IMR-90 (cell line): ENCODE measurements around the gene GABRB2. TPM values are rescaled to one million over a fixed set of nuclear protein-coding genes. Genes with fewer than 3 reads are reported as not detected.

Experiments
- ATAC-seq: fragments of 200-7000 bp; cut with Tn5 transposase; 2 replicates; pipeline ENCODE4 v1.9.1; 2020; ENCODE audit warnings: low read depth, mild to moderate bottlenecking, moderate library complexity
- BruUV-seq: library from RNA; stranded (reverse); fragments of 400-500 nt; replicated peaks from 2 replicates; lab custom pipeline; 2021; lab: Mats Ljungman, UMichigan
- CTCF ChIA-PET: fragments of 300-600 bp; formaldehyde crosslinking; extraction: SDS; loops from one replicate; lab custom pipeline; 2021; ENCODE audit warnings: antibody characterized with exemption; lab: Yijun Ruan, JAX
- POLR2A ChIA-PET: fragments of 300-600 bp; sonication (Branson Sonifier 250); formaldehyde crosslinking; loops from one replicate; lab custom pipeline; 2022; ENCODE audit warnings: antibody characterized with exemption; ENCODE audit not compliant: unreplicated experiment; lab: Charles Lee
- DNase-seq: peaks from one replicate; pipeline ENCODE4 v3.0.0; 2013
- H2AFZ ChIP-seq: replicated peaks from 2 replicates; pipeline ENCODE3; 2013; ENCODE audit warnings: low read length, mild to moderate bottlenecking; ENCODE audit not compliant: poor library complexity
- H2AK5ac ChIP-seq: 2 replicates; pipeline ENCODE4 v1.6.1; 2013; ENCODE audit warnings: low read depth, low read length, inconsistent platforms
- H2AK9ac ChIP-seq: replicated peaks from 2 replicates; pipeline ENCODE3; 2013; ENCODE audit warnings: mild to moderate bottlenecking, low read depth, low read length, moderate library complexity; ENCODE audit not compliant: poor library complexity
- H2BK120ac ChIP-seq: 2 replicates; pipeline ENCODE4 v1.6.1; 2013; ENCODE audit warnings: low read depth, low read length, inconsistent platforms
- H2BK15ac ChIP-seq: 3 replicates; pipeline ENCODE4 v1.6.1; 2013; ENCODE audit warnings: low read depth, low read length, inconsistent platforms
- H2BK20ac ChIP-seq: 2 replicates; pipeline ENCODE4 v1.6.1; 2013; ENCODE audit warnings: low read depth, mild to moderate bottlenecking, inconsistent platforms, low read length, moderate library complexity
- H2BK5ac ChIP-seq: 2 replicates; pipeline ENCODE4 v1.6.1; 2013; ENCODE audit warnings: mild to moderate bottlenecking, low read depth, low read length, inconsistent platforms; ENCODE audit not compliant: poor library complexity, severe bottlenecking
- H3K14ac ChIP-seq: replicated peaks from 2 replicates; pipeline ENCODE4 v1.6.1; 2013; ENCODE audit warnings: low read depth, low read length, inconsistent platforms
- H3K18ac ChIP-seq: 2 replicates; pipeline ENCODE4 v1.6.1; 2013; ENCODE audit warnings: low read depth, low read length, control low read depth
- H3K23ac ChIP-seq: 2 replicates; pipeline ENCODE4 v1.6.1; 2013; ENCODE audit warnings: low read depth, low read length, inconsistent platforms
- H3K27ac ChIP-seq: 2 replicates; pipeline ENCODE4 v1.5.1; 2013; ENCODE audit warnings: mild to moderate bottlenecking, control low read depth, low read length; ENCODE audit not compliant: insufficient read depth
- H3K27me3 ChIP-seq: 2 replicates; pipeline ENCODE4 v1.6.1; 2013; ENCODE audit warnings: low read length; ENCODE audit not compliant: control insufficient read depth, insufficient read depth
- H3K36me3 ChIP-seq: 2 replicates; pipeline ENCODE4 v1.6.1; 2013; ENCODE audit warnings: low read length, mixed read lengths; ENCODE audit not compliant: control insufficient read depth, insufficient read depth
- H3K4ac ChIP-seq: 2 replicates; pipeline ENCODE4 v1.6.1; 2013; ENCODE audit warnings: low read depth, low read length, inconsistent platforms
- H3K4me1 ChIP-seq: 2 replicates; pipeline ENCODE4 v1.6.1; 2013; ENCODE audit warnings: low read length, mixed read lengths; ENCODE audit not compliant: control insufficient read depth, insufficient read depth
- H3K4me2 ChIP-seq: 2 replicates; pipeline ENCODE4 v1.6.1; 2013; ENCODE audit warnings: low read depth, mild to moderate bottlenecking, control low read depth, low read length, moderate library complexity
- H3K4me3 ChIP-seq: 2 replicates; pipeline ENCODE4 v1.5.1; 2013; ENCODE audit warnings: low read depth, mild to moderate bottlenecking, control low read depth, low read length, moderate library complexity; ENCODE audit not compliant: insufficient read depth
- H3K56ac ChIP-seq: 2 replicates; pipeline ENCODE4 v1.6.1; 2013; ENCODE audit warnings: low read length, inconsistent platforms; ENCODE audit not compliant: insufficient read depth; ENCODE audit errors: extremely low read depth
- H3K79me1 ChIP-seq, 2 experiments: 2 replicates each; pipeline ENCODE4 v1.6.1; 2013; ENCODE audit warnings: low read length in 2 of 2, inconsistent platforms in 1 of 2, low read depth in 1 of 2
- H3K9ac ChIP-seq: 2 replicates; pipeline ENCODE4 v1.6.1; 2013; ENCODE audit warnings: low read depth, low read length, control low read depth
- H3K9me1 ChIP-seq: 2 replicates; pipeline ENCODE4 v1.6.1; 2013; ENCODE audit warnings: low read length, inconsistent platforms; ENCODE audit not compliant: insufficient read depth
- H3K9me3 ChIP-seq: 2 replicates; pipeline ENCODE4 v1.6.1; 2013; ENCODE audit warnings: low read length; ENCODE audit not compliant: control insufficient read depth, insufficient read depth
- H4K20me1 ChIP-seq: 2 replicates; pipeline ENCODE4 v1.6.1; 2013; ENCODE audit warnings: low read length, inconsistent platforms; ENCODE audit not compliant: insufficient read depth
- H4K5ac ChIP-seq: 2 replicates; pipeline ENCODE4 v1.6.1; 2013; ENCODE audit warnings: mild to moderate bottlenecking, low read depth, low read length, control low read depth
- H4K8ac ChIP-seq, 2 experiments: 2 replicates each; pipeline ENCODE4 v1.6.1; 2013; ENCODE audit warnings: low read depth in 2 of 2, low read length in 2 of 2, control low read depth in 1 of 2, inconsistent platforms in 1 of 2
- H4K91ac ChIP-seq: 2 replicates; pipeline ENCODE4 v1.6.1; 2013; ENCODE audit warnings: low read depth, low read length, inconsistent platforms; ENCODE audit not compliant: insufficient read depth
- BHLHE40 ChIP-seq: fragments of 150-350 bp; IDR thresholded peaks from 2 replicates; pipeline ENCODE4 v1.6.1; 2016; ENCODE audit warnings: mild to moderate bottlenecking, low read depth, low read length
- CEBPB ChIP-seq: IDR thresholded peaks from 2 replicates; pipeline ENCODE4 v1.6.1; 2012; ENCODE audit warnings: low read depth, low read length, improper control_type of control experiment
- MXI1 ChIP-seq: IDR thresholded peaks from 2 replicates; pipeline ENCODE4 v1.6.1; 2012; ENCODE audit warnings: low read depth, mild to moderate bottlenecking, low read length, moderate library complexity, borderline replicate concordance
- RCOR1 ChIP-seq: IDR thresholded peaks from 2 replicates; pipeline ENCODE4 v1.6.1; 2012; ENCODE audit warnings: mild to moderate bottlenecking, low read length, improper control_type of control experiment; ENCODE audit not compliant: insufficient replicate concordance
- RFX5 ChIP-seq: IDR thresholded peaks from 2 replicates; pipeline ENCODE4 v1.8.0; 2012; ENCODE audit warnings: low read depth, mild to moderate bottlenecking, low read length, moderate library complexity
- SMC3 ChIP-seq: fragments of 150-350 bp; IDR thresholded peaks from 2 replicates; pipeline ENCODE4 v1.6.1; 2016; ENCODE audit warnings: low read depth, mild to moderate bottlenecking, antibody characterized with exemption, low read length, moderate library complexity
- WGBS, 2 experiments: methylation state at CpG; one replicate each; pipeline versions ENCODE4 v1.1.5 to v1.1.7; 2013; ENCODE audit warnings: missing lambda C conversion rate in 2 of 2; ENCODE audit not compliant: insufficient read length in 1 of 2; ENCODE audit errors: extremely low coverage in 2 of 2; 5-methylcytosine and 5-hydroxymethylcytosine counted together
- dilution Hi-C: fragments of 300-500 bp; cut with HindIII; formaldehyde crosslinking; loops from one replicate; pipeline ENCODE4 v1.14.3; 2018; ENCODE audit warnings: low sequenced_read_pairs; ENCODE audit not compliant: unreplicated experiment
- in situ Hi-C: fragments of 300-500 bp; cut with MboI; formaldehyde crosslinking; loops from 3 replicates; pipeline ENCODE4 v1.14.3; 2019; ENCODE audit warnings: low sequenced_read_pairs, inconsistent platforms, mixed read lengths
- intact Hi-C: fragments of 100-400 bp; cut with micrococcal nuclease; formaldehyde crosslinking; loops from 2 replicates; pipeline ENCODE4 v1.10.0; 2022
- polyA plus RNA-seq, 3 experiments: library from polyadenylated mRNA; depleted of rRNA; stranded (reverse); fragments of >200 nt; gene quantifications; 2 replicates each; pipeline ENCODE4 v1.2.3, GENCODE V29; 2012; ENCODE audit warnings: low replicate concordance in 1 of 3
- total RNA-seq: library from RNA; depleted of rRNA; stranded (reverse); fragments of >200 nt; gene quantifications from 2 replicates; pipeline ENCODE4 v1.2.3, GENCODE V29; 2012
- TF ChIP-seq, protein P1 (sequence below): fragments of 150-350 bp; IDR thresholded peaks from 2 replicates; pipeline ENCODE4 v1.6.1; 2016; ENCODE audit warnings: low read depth, mild to moderate bottlenecking, low read length, moderate library complexity, borderline replicate concordance
- TF ChIP-seq, protein P2 (sequence below): conservative IDR thresholded peaks from 2 replicates; pipeline ENCODE4 v1.5.1; 2012; ENCODE audit warnings: mild to moderate bottlenecking, low read depth, low read length, improper control_type of control experiment
- TF ChIP-seq, protein P3 (sequence below): fragments of 150-350 bp; IDR thresholded peaks from 2 replicates; pipeline ENCODE4 v1.6.1; 2017; ENCODE audit warnings: mild to moderate bottlenecking, antibody characterized with exemption, low read length, low read depth

Gene GABRB2
- total and polyA plus RNA-seq, 2 of the 4 experiments (the other 2 are of a cell fraction), result not detected

DNA sequence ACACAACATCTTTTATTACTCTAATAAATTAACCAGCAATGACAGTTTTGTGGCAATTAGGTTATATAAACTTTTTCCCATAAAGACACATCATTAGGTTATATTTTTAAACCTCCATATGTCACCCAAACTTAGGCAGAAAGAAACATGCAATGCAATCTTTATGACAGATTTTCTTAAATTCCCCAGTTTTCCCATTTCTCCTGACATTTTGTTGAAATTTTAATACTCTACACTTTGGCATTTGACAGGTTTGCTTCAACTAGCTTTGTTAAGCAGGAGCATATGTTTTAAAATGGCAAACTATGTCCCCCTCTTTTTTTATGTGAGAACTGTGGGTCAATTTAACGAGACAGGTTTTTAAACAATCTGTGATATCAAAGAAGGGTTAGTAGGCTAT, 155.5 kb downstream of the GABRB2 start:
- H3K4me1 ChIP-seq, result no peaks in the 10 kb centered on the region
- H4K91ac ChIP-seq, result no peak overlapping the region
- no peaks in the 10 kb centered on the region for H3K36me3 ChIP-seq
- no peak overlapping the region for H2BK120ac ChIP-seq
- H3K14ac ChIP-seq, result no peak overlapping the region
- H2AK5ac ChIP-seq, result no peak overlapping the region
- no peak overlapping the region for H2BK20ac ChIP-seq
- ChIA-PET CTCF (no interaction called here), POLR2A (no interaction called here)
- ATAC-seq, result no peak
- dilution Hi-C loops (no loop called here), in situ Hi-C loops (no loop called here), intact Hi-C loops (no loop called here)
- H2BK5ac ChIP-seq, result no peak overlapping the region
- BruUV-seq, result no TSS peak
- H3K18ac ChIP-seq, result no peak overlapping the region
- TF ChIP-seq RFX5, result no peak
- no peak for TF ChIP-seq BHLHE40
- TF ChIP-seq, protein P1, sequence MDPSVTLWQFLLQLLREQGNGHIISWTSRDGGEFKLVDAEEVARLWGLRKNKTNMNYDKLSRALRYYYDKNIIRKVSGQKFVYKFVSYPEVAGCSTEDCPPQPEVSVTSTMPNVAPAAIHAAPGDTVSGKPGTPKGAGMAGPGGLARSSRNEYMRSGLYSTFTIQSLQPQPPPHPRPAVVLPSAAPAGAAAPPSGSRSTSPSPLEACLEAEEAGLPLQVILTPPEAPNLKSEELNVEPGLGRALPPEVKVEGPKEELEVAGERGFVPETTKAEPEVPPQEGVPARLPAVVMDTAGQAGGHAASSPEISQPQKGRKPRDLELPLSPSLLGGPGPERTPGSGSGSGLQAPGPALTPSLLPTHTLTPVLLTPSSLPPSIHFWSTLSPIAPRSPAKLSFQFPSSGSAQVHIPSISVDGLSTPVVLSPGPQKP, result no peak
- TF ChIP-seq, protein P2, sequence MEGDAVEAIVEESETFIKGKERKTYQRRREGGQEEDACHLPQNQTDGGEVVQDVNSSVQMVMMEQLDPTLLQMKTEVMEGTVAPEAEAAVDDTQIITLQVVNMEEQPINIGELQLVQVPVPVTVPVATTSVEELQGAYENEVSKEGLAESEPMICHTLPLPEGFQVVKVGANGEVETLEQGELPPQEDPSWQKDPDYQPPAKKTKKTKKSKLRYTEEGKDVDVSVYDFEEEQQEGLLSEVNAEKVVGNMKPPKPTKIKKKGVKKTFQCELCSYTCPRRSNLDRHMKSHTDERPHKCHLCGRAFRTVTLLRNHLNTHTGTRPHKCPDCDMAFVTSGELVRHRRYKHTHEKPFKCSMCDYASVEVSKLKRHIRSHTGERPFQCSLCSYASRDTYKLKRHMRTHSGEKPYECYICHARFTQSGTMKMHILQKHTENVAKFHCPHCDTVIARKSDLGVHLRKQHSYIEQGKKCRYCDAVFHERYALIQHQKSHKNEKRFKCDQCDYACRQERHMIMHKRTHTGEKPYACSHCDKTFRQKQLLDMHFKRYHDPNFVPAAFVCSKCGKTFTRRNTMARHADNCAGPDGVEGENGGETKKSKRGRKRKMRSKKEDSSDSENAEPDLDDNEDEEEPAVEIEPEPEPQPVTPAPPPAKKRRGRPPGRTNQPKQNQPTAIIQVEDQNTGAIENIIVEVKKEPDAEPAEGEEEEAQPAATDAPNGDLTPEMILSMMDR, result no peak
- TF ChIP-seq SMC3, result no peak
- no peak for TF ChIP-seq CEBPB
- no peak for TF ChIP-seq MXI1
- TF ChIP-seq RCOR1, result no peak
- TF ChIP-seq, protein P3, sequence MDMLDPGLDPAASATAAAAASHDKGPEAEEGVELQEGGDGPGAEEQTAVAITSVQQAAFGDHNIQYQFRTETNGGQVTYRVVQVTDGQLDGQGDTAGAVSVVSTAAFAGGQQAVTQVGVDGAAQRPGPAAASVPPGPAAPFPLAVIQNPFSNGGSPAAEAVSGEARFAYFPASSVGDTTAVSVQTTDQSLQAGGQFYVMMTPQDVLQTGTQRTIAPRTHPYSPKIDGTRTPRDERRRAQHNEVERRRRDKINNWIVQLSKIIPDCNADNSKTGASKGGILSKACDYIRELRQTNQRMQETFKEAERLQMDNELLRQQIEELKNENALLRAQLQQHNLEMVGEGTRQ, result no peak
- no peak overlapping the region for H2BK15ac ChIP-seq
- no peak overlapping the region for H3K27ac ChIP-seq
- no peak overlapping the region for H3K9ac ChIP-seq
- H3K9me3 ChIP-seq, result 0 out of 2 replicates have a peak, but pooled peaks cover 3% of the 10 kb centered on the region
- H3K56ac ChIP-seq, result no peak overlapping the region
- no peak overlapping the region for H3K4me3 ChIP-seq
- H3K4ac ChIP-seq, result no peak overlapping the region
- H3K79me1 ChIP-seq, result no peaks in the 10 kb centered on the region
- no peak overlapping the region for H2AFZ ChIP-seq
- H4K20me1 ChIP-seq, result no peaks in the 10 kb centered on the region
- H4K8ac ChIP-seq, result no peak overlapping the region
- WGBS, 2 experiments, result no CpG with 5 or more reads among the region's 1 CpG
- H2AK9ac ChIP-seq, result no peak overlapping the region
- H4K5ac ChIP-seq, result no peak overlapping the region
- no peak for DNase-seq
- H3K4me2 ChIP-seq, result no peak overlapping the region
- H3K27me3 ChIP-seq, result no peaks in the 10 kb centered on the region
- no peaks in the 10 kb centered on the region for H3K9me1 ChIP-seq
- H3K23ac ChIP-seq, result no peak overlapping the region
